ENCODE results near the gene FIGLA. TPM values are rescaled to one million over a fixed set of nuclear protein-coding genes. Genes with fewer than 3 reads are reported as not detected.

Gene FIGLA
- total and polyA plus RNA-seq, 2 experiments from 2014 or later, result not detected

DNA sequence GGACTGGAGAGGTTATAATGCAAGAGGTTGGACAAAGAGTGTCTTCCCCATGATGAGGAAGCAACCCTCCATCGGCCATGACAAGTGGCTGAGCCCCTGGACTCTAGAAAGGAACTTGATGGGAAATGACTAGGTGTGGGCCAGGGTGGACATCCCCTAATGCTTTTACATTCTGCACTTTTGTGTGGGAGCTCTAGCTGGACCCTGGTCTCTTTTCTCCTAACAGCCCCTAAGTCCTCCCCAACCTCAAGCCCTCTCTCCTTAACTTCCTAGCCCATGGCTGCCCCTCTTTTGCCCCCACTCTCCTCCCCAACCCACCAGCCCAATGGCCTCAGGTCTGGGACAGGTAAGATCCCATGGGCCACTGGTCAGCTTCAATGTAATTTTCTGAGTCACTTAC lies 42.8 kb upstream of the FIGLA start:
- no peaks in the 10 kb centered on the region for H3K27me3 ChIP-seq (ENCODE audit: insufficient read depth)
- no peaks in the 10 kb centered on the region for H3K79me2 ChIP-seq (replicated peaks; ENCODE audit: insufficient read depth)
- no peak overlapping the region for H3K4me2 ChIP-seq
- no peak overlapping the region for H3K4me3 ChIP-seq
- DNase-seq (ENCODE audit: low spot score) (no peak), ATAC-seq (no peak)
- TF ChIP-seq, protein P1, sequence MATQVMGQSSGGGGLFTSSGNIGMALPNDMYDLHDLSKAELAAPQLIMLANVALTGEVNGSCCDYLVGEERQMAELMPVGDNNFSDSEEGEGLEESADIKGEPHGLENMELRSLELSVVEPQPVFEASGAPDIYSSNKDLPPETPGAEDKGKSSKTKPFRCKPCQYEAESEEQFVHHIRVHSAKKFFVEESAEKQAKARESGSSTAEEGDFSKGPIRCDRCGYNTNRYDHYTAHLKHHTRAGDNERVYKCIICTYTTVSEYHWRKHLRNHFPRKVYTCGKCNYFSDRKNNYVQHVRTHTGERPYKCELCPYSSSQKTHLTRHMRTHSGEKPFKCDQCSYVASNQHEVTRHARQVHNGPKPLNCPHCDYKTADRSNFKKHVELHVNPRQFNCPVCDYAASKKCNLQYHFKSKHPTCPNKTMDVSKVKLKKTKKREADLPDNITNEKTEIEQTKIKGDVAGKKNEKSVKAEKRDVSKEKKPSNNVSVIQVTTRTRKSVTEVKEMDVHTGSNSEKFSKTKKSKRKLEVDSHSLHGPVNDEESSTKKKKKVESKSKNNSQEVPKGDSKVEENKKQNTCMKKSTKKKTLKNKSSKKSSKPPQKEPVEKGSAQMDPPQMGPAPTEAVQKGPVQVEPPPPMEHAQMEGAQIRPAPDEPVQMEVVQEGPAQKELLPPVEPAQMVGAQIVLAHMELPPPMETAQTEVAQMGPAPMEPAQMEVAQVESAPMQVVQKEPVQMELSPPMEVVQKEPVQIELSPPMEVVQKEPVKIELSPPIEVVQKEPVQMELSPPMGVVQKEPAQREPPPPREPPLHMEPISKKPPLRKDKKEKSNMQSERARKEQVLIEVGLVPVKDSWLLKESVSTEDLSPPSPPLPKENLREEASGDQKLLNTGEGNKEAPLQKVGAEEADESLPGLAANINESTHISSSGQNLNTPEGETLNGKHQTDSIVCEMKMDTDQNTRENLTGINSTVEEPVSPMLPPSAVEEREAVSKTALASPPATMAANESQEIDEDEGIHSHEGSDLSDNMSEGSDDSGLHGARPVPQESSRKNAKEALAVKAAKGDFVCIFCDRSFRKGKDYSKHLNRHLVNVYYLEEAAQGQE (IDR thresholded peaks at IDR 0.05; ENCODE audit: unreplicated experiment), result no peak
- TF ChIP-seq ETS1 (IDR thresholded peaks at IDR 0.05), result no peak
- no peak for TF ChIP-seq POLR2AphosphoS5 (IDR thresholded peaks at IDR 0.05; ENCODE audit: low read depth)
- H3K4me1 ChIP-seq (ENCODE audit: insufficient read depth), result peaks cover 4% of the 10 kb centered on the region; the same call in 1 of the 2 replicates
- Mint-ChIP-seq H3K36me3 (ENCODE audit: low read depth) (no peaks in the 10 kb centered on the region), H3K27me3 (ENCODE audit: insufficient read depth, low read depth, poor library complexity) (peaks cover 21% of the 10 kb centered on the region), H3K9me3 (peaks cover 3% of the 10 kb centered on the region; the same call in 2 of the 3 replicates), H3K27ac (no peak overlapping the region), H3K4me1 (peaks cover 6% of the 10 kb centered on the region), H3K4me3 (no peak overlapping the region)
- no peaks in the 10 kb centered on the region for H3K36me3 ChIP-seq (ENCODE audit: insufficient read depth)
- H3K27ac ChIP-seq (ENCODE audit: low read depth), result no peak overlapping the region
- no peaks in the 10 kb centered on the region for H4K20me1 ChIP-seq (replicated peaks; ENCODE audit: insufficient read depth)
- H3K9me2 ChIP-seq (ENCODE audit: insufficient read depth), result peaks cover 4% of the 10 kb centered on the region; the same call in 1 of the 2 replicates
- H2AFZ ChIP-seq, result no peak overlapping the region
- no peaks in the 10 kb centered on the region for H3F3A ChIP-seq (replicated peaks; ENCODE audit: low read depth)

DNA sequence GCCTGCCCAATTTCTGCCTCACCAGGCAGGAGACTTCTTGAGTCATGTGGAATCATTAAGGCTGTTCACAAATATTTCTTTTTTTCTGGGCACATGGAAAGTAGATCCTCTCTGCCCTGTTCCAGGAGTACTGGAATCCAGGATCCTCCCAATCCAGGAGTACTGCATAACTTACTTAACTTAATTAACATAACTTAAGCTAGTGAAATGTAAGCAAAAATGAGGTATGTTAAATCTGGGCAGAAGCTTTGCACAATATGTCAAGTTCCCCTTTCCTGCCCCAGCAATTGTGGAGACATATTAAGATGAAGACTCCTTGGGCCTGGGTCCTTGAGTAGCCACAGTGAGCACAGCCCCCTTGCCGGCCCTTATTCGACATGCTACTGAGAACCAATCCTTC lies 41.9 kb upstream of the FIGLA start:
- Histone ChIP-seq H4K20me1 (replicated peaks; ENCODE audit: insufficient read depth) (no peaks in the 10 kb centered on the region), H2AFZ (0 out of 2 replicates have a peak overlapping the region, but pooled peaks have one; percentile 18), H3K27me3 (ENCODE audit: insufficient read depth) (no peaks in the 10 kb centered on the region), H3K79me2 (replicated peaks; ENCODE audit: insufficient read depth) (no peaks in the 10 kb centered on the region), H3F3A (replicated peaks; ENCODE audit: low read depth) (no peaks in the 10 kb centered on the region), H3K4me2 (no peak overlapping the region), H3K4me1 (ENCODE audit: insufficient read depth) (peaks cover 13% of the 10 kb centered on the region), H3K27ac (ENCODE audit: low read depth) (no peak overlapping the region), H3K9me2 (ENCODE audit: insufficient read depth) (peaks cover 4% of the 10 kb centered on the region; the same call in 1 of the 2 replicates), H3K36me3 (ENCODE audit: insufficient read depth) (no peaks in the 10 kb centered on the region), H3K4me3 (no peak overlapping the region)
- peaks cover 19% of the 10 kb centered on the region for H3K27me3 Mint-ChIP-seq (ENCODE audit: insufficient read depth, low read depth, poor library complexity)
- no peak overlapping the region for H3K27ac Mint-ChIP-seq
- ATAC-seq (no peak), DNase-seq (ENCODE audit: low spot score) (no peak)
- H3K36me3 Mint-ChIP-seq (ENCODE audit: low read depth), result no peaks in the 10 kb centered on the region
- peaks cover 14% of the 10 kb centered on the region for H3K4me1 Mint-ChIP-seq
- H3K9me3 Mint-ChIP-seq, result peaks cover 3% of the 10 kb centered on the region; the same call in 2 of the 3 replicates
- TF ChIP-seq ETS1 (IDR thresholded peaks at IDR 0.05) (no peak), STAT1 (IDR thresholded peaks at IDR 0.05; ENCODE audit: unreplicated experiment) (no peak), ZNF331 (CRISPR knock-in tag; IDR thresholded peaks at IDR 0.05; ENCODE audit: low read depth) (no peak)
- TF ChIP-seq, protein P2, sequence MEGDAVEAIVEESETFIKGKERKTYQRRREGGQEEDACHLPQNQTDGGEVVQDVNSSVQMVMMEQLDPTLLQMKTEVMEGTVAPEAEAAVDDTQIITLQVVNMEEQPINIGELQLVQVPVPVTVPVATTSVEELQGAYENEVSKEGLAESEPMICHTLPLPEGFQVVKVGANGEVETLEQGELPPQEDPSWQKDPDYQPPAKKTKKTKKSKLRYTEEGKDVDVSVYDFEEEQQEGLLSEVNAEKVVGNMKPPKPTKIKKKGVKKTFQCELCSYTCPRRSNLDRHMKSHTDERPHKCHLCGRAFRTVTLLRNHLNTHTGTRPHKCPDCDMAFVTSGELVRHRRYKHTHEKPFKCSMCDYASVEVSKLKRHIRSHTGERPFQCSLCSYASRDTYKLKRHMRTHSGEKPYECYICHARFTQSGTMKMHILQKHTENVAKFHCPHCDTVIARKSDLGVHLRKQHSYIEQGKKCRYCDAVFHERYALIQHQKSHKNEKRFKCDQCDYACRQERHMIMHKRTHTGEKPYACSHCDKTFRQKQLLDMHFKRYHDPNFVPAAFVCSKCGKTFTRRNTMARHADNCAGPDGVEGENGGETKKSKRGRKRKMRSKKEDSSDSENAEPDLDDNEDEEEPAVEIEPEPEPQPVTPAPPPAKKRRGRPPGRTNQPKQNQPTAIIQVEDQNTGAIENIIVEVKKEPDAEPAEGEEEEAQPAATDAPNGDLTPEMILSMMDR (conservative IDR thresholded peaks at IDR 0.05; ENCODE audit: low read depth in 2 of 2), result no peak
- no peak overlapping the region for H3K4me3 Mint-ChIP-seq

Measured in GM23338 (cell line).